Fibroblast of skin of abdomen (primary cell): ENCODE results near the gene MYMK.

ENCODE experiments used
- DNase-seq: peaks from one replicate; pipeline ENCODE4 v3.0.0-alpha.2; 2013

MYMK gene

DNA sequence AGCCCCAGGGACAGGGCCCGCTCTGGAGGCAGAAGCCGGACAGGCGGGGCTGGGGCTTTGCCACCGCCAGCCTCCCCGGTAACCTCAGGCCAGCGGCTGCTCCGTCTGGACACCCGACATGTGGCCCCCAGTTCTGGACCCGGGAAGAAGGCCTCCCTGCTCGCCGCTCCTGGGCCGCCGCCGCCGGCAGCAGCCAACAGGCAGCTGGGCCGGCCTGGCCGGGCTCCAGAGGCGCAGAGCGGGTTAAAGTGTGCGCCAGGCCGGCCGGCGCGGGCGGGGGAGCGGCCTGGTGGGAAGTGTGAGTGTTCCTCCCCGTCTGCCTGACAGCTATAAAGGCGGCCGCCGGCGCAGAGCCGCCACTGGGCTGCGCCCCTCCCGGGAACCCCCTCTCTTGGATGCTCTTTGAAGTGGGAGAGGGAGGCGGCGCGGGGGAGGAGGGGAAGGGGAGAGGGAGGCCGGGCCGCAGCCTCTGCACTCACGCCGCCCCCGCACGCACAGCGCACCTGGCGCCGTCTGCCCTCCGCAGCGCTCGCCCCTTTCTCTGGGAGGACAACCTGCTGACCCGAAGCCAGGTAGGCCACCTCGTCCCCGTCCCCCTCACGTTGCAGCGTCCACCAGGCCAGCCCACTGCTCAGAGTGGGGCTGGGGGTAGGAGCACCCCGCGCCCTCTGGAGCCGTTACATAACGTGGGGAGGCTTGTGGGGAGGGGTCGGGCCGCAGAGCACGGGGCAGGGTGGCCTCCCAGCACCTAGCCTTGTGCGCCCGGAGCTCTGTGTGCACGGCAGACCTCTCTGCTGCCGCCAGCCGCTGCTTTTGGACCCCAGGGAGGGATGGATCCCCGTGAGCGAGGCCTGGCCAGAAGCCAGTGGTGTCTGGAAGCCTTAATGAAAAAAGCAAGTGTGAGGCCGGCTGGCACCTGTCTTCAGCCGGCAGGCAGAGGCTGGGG lies 9.9 kb upstream of the MYMK start, which contains the start of gene ADAMTSL2:
Gene ADAMTSL2 (plus strand): TSS at position 359 of the 946 bp plus-strand sequence. CDS start 2,009 bp downstream, outside the sequence.
- peak; percentile 35 for DNase-seq

GRCh38 chr9:133533857-133534256 lies 9.1 kb upstream of the MYMK start:
- no peak for DNase-seq

- DNase-seq, result peak; percentile 26
Observed at GRCh38 chr9:133532937-133533668, 8.3 kb upstream of the MYMK start.

- no peak for DNase-seq
Observed at GRCh38 chr9:133531293-133531692, 6.5 kb upstream of the MYMK start.

DNA sequence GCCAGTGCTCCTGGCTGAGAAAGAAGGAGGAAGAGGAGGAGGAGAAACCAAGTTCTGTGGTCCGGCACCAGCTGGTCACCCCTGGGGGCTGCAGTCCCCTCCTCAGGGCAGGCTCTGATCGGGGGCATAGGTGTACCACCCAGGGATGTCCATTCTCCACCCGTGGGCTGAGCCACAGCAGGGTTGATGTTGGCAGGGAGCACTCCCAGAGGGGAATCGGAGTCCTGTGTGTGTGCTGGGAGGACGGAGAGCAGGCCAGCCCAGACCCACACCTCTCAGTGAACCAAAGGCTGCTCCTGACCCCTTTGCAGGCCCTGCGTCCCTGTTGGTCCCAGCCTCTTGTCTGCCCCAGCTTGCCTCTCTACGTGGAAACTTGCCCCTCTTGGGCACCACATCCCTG lies 5.1 kb upstream of the MYMK start:
- no peak for DNase-seq

- no peak for DNase-seq
Observed at GRCh38 chr9:133529457-133529856, 4.7 kb upstream of the MYMK start.

- DNase-seq, result no peak
Observed at GRCh38 chr9:133528876-133529241, 4.1 kb upstream of the MYMK start.

DNA sequence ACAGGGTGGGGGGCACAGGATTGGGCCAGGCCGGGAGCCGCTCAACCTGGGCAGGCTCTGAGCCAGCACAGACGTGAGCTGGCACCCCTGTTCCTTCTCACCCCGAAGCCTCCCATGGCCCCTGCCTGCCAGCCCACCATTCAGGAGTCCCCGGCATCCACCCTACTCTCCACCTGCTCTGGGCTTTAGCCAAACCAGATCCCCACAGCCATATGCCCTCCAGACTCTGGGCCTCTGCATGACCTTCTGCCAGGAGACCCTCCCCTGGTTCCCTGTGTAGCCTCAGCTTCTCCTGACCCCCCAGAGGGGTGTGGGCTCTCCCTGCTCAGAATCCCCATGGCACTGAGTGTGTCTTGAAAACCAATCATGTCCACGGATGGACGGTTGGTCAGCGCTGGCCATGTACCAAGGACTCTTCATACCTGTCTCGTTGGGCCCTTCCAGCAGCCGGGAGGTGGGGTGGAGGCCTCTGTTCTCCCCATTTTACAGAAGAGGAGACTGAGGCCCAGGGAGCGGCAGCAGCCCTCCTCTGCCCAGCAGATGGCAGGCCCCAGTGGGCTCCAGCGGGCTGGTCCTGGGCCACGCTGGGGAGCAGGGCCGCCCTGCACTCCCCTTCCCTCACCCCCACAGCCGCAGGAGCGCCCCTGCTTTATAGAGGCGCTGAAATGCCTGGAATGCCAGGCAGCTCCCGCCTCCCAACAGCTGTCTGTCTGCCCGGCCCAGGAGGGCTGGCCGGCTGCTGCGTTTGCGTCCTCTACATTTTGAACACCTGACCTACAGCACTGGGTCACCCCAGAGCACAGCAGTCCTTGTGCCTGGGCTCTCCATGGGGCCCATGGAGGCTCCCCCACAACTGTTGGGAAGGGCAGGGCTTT lies 3.5 kb upstream of the MYMK start:
- DNase-seq, result no peak

DNA sequence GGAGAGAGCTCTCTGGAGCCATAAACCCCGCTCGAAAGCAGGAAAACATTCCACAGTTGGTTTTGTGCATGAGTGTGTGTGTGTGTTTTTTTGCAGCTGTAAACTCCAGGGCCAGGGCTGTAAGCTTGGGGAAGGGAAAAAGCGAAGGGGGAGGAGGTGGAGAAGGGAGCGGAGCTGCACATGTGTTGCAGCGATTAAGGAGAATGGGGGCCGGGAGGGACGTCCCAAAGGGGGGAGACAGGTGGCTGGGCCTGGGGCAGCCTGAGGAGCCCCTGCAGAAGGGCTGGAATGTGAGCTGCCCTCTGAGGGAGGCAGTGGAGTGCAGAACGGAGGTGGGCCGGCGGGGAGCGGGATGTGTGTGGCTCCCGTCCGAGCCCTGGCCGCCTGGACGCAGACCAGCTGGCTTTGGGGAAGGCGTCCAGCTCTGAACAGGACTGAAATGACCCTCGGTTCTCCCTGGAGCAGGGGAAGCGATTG lies 2.7 kb upstream of the MYMK start:
- DNase-seq, result no peak

DNA sequence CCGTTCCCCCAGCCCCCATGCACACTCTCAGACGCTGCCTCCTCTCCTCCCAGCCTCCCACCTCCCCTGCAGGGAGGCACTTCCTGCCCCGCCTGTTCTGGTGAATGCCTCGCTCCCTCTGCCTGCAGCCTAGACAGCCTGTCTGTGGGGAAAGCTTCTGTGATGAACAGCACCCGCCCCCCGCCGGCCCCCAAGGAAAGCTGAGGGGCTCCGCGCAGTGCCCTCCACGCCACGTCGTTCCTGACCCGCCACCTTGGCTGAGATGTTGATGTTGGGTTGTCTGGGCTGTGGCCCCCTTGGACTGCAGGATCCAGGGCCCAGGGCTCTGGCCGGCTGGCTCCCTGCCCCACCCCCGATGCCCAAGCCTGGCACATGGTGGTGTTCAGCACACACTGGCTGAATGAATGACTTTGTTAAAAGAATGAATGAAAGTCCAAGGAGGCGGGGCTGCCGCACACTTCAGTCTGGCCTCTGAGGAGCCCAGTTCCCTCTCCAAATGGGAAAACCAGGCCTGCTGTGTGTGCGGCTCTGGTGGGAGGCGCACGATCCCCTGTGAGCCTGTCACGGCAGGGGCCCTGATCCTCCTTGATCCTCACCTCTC lies 2.1 kb upstream of the MYMK start:
- DNase-seq, result no peak

DNA sequence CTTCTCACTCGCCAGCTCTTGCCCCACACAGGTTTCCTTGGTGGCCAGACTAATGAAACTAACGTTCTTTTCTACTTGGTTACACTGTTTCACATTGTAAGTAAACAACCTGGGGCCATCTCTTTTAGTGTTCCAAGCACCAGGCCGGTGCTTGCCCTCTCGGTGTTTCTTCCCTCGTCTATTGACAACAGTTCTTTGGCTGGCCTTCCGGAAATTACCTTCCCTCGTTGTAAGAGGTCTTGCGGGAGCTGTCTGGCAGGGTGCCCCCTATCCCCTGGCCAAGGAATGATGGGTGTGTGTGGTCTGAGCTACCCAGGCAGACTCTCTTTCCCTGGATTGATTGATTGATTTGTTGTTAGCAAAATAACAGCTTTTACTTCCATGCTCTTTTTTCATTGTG lies 918 bp upstream of the MYMK start:
- no peak for DNase-seq

DNA sequence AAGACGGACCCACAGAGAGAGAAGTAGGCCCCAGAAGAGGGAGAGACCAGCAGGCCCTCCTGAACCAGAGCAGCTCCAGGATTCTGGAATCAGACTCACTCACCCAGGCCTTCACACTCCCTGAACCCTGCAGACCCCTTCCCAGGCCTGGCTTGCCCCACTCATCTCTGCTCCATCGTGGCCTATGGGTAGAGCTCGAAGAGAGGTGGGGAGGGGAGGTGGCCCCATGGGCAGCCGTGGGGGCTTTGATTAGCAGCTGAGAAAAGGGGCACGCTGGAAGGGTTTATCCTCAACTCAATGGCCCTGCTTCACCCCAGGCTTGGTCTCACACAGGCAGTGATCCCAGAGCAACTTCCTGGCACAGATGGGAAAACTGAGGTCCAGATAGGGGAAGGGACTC lies 613 bp downstream of the MYMK start:
- DNase-seq, result no peak

GRCh38 chr9:133523106-133523505 lies 1.7 kb downstream of the MYMK start:
- DNase-seq, result no peak

DNA sequence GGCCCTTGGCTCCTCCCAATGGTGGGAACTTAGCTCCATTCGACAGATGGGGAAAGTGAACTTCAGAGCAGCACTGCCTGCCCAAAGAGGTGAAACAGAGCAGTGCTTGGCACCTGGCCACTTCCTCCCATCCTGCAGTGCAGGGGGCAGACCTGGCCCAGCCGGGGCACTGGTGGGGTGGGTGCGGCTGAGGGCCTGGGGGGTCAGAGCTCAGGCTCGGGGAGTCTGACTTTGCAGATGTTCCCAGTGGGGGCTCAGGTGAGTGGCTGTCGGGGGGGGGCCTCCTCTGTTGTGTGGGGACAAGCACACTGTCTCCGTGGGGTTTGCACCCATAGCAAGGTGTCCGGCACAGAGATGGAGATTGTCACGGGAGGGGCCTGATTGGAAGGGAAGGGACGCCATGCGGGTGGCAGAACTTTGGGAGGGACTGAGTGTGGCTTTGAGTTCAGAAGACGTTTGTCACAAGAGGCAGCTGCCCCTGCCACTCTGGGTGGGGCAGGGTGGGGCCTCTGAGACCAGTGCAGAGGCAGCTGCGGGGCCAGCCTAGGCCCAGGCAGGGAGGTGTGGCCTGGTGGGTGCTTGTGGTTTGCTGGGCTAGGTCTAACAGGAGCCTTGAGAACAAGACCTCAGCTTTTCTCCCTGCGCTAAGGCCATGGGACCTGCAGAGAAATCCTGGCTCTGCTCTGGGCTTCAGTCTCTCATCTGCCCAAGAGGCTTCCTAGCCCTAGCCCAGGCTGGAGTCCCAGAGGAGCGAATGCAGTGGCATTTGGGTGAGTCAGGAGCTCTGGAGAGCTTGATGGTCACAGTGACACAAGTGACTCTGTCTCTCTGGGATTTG lies 2.5 kb downstream of the MYMK start:
- no peak for DNase-seq

DNA sequence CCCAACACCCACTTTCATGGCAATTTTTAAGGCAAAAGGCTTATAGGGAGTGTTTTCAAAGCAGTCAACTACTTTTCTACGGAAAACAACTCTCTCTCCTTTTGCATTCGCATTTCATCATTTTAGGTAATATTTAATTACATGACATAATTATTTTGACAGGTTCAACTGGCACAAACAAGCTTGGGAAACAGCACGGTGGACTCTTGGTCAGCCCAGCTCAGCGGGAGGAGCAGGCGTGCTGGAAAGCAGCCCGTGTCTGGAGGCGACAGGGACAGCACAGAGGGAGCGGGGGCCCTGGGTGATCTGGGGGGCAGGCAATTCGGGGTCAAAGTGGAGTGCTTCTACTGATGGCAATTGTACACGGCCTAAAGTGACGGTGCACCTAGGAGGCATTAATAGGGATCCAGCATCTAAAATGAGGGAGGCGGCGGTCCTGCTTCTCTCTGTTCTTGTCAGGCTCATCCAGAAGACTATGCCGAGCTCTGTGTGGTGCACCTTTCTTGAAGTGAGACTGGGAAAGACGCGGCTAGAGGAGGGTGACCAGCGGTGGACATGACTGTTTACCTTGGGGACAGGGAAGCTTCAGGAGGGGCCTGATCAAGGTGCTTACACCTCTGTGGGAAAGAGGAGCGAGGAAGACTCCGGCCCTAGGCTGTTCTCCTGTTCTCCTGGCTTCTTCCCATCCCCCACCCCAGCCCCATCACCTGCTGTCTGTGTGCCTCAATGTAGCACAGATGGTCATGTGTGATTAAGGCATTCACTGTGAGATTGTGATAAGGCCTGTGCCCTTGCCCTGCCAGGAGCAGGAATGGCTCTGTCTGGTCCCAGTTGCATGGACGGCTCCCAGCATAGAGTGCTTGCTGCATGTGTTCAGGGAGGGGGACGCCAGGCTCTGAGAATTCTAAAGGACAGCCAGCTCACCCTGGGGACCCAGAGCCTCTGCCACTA lies 3.4 kb downstream of the MYMK start:
- DNase-seq, result no peak

DNA sequence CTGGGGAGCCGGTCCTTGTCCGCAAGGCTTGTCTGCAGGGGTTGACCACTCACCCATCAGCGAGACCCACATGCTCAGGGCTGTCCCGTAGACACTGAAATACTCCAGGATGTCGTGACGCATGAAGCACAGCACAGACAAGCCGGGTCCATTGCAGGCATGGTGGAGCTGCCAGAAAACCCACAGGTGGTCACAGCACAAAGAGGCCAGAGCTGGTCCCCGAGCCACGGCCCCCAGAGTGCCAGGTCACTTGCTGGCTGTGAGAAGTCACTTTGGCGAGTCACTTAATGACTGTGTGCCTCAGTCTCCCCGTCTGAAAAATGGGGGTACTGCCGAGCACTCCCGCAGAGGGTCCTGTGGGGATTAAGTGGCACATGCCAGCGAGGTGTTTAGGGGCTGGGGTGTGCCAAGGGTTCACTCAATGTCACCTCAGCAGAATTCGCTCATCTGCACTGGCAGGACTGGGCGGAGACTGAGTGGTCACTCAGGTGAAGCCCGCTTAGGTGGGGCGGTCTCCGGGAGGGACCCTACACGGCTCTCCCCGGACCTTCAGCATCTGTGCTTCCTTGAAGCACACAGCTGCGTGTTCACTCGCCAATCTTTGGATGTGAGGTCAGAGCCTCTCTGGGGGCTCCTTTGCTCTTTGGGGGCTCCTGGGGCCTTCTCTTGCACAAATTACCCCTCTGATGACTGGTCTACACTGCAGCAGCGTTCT lies 4.5 kb downstream of the MYMK start:
- DNase-seq, result no peak

GRCh38 chr9:133519693-133520092 lies 5.1 kb downstream of the MYMK start:
- no peak for DNase-seq

DNA sequence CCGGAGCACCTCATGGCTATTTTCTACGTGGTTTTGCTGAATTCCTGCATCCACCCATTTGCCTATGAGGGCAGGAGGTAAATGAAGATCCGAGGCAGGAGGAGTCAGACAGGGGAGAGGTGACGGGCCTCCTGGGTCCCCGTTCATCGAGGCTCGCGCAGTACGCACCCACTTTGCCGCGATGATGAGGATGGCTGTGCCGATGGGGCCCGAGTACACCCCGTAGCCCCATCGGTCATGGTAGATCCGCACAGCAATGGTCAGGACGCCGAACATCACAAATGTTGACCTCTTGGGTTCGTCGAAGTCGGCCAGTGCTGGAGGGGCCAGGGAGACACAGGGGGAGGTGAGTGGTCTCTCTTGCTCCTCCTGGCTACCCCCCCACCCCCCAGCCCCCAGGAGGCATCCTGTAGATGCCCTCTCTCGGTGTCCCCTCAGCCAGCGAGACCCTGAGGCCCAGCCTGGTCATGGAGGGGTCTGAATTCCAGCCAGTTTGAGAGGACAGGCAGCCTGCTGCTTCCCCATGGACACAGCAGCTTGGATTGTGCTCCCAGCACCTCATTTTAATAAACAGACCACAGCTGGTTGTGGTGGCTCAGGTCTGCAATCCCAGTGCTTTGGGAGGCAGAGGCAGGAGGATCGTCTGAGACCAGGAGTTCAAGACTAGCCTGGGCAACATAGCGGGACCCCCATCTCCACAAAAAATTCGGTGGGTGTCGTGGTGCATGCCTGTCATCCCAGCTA lies 5.9 kb downstream of the MYMK start:
- DNase-seq, result no peak

DNA sequence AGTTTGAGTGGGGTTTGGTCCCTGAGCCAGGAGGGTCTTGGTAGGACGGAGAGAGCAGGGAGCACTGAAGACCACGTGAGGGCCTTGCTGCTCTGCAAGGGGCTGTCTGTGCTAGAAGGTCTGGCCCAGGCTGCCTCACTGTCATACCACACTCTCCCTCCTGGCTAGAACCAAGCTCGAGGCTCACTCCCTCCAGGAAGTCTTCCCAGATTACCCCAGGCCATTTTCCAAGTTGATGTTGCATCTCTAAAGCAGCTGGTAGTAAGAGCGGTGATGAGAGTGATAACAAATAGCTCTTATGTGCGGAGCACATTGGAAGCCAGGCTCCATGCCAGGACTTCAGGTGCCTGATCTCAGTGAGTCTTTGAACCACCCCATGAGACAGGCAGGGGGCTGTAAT lies 6.6 kb downstream of the MYMK start:
- DNase-seq, result no peak
